ENCODE results near the gene SPTLC2. TPM values are rescaled to one million over a fixed set of nuclear protein-coding genes. Genes with fewer than 3 reads are reported as not detected.

Gene SPTLC2
- total RNA-seq, 1 experiment from 2014 or later: 32.6 TPM

DNA sequence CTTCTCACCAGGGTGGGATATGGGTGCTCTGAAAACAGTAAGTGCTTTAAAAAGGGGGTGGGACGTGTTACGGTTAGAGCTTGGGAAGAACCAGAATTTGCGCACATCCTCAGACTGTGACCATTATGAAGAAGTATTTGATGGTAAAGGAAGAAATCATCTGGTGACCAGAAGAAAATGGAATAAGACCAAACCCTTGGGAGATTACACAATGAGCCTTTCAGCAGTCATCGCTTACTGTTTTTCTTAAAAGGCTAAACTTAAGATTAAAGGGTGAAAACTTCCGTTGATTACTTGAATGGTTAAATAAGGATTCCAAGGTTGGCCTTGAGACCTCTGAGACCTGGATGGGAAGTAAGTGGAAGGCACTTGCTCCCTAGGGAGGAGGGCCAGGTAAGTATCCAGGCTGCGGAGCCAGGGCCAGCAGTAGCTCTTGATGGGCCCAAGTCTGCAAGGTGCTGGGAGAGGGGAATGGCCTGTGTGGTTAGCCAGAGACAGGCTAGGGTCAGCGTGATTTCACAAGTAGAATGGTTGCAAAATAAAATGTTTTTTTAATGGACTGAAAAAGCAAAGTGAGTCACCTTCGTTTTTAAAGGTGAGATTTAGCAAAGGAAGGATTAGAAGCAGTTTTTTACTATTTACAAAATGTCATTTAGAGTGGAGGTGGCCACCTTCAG, 104.8 kb downstream of the SPTLC2 start:
- no peak overlapping the region for H3K14ac ChIP-seq (ENCODE audit: insufficient read depth, low read length)
- H2BK12ac ChIP-seq (ENCODE audit: insufficient read length, low read depth, low read length): no peak overlapping the region
- no peak overlapping the region for H2AFZ ChIP-seq (ENCODE audit: low read length)
- H2BK5ac ChIP-seq (ENCODE audit: insufficient read length, low read length): no peak overlapping the region
- H3K9me3 ChIP-seq (ENCODE audit: control insufficient read depth, low read depth, low read length): no peaks in the 10 kb centered on the region
- Mint-ChIP-seq H3K27ac (no peak overlapping the region), H3K27me3 (ENCODE audit: low read depth) (no peaks in the 10 kb centered on the region), H3K36me3 (ENCODE audit: insufficient read depth in 1 of 3, low read depth in 3 of 3) (peaks cover 6 to 35% (median 16%) of the 10 kb centered on the region in 3 experiments; a peak in 6 of 7 replicates), H3K4me3 (no peak overlapping the region), H3K4me1 (no peaks in the 10 kb centered on the region), H3K9me3 (no peaks in the 10 kb centered on the region)
- no peaks in the 10 kb centered on the region for H3K27me3 ChIP-seq (ENCODE audit: insufficient read depth, low read length)
- no peak overlapping the region for H2AK5ac ChIP-seq (ENCODE audit: insufficient read length, low read length)
- H2BK120ac ChIP-seq (ENCODE audit: low read depth, low read length, poor library complexity, severe bottlenecking): no peak overlapping the region
- no peak overlapping the region for H3K27ac ChIP-seq (ENCODE audit: insufficient read length, low read depth, low read length)
- no CpG with 5 or more reads among the region's 8 CpGs for WGBS (ENCODE audit: extremely low coverage, insufficient read length, low lambda C conversion rate)
- no peak overlapping the region for H3K4me2 ChIP-seq (ENCODE audit: insufficient read depth, insufficient read length, low read length)
- H4K8ac ChIP-seq (replicated peaks; ENCODE audit: insufficient read length, low read depth, low read length): no peak overlapping the region
- no peak overlapping the region for H4K91ac ChIP-seq (ENCODE audit: insufficient read length, low read depth, low read length)
- H3K79me1 ChIP-seq (ENCODE audit: insufficient read depth, low read depth, low read length, poor library complexity, severe bottlenecking): no peaks in the 10 kb centered on the region
- no peak overlapping the region for H3K4ac ChIP-seq (ENCODE audit: low read depth, low read length)
- H3K4me1 ChIP-seq (ENCODE audit: insufficient read depth, low read length): no peaks in the 10 kb centered on the region
- H3K56ac ChIP-seq (ENCODE audit: insufficient read length, low read depth, low read length): no peak overlapping the region
- no peaks in the 10 kb centered on the region for H3K23me2 ChIP-seq (ENCODE audit: insufficient read length, low read depth, low read length, poor library complexity, severe bottlenecking)
- no peak overlapping the region for H2BK20ac ChIP-seq (ENCODE audit: low read depth, low read length, poor library complexity, severe bottlenecking)
- no peak for DNase-seq
- TF ChIP-seq, protein P1, sequence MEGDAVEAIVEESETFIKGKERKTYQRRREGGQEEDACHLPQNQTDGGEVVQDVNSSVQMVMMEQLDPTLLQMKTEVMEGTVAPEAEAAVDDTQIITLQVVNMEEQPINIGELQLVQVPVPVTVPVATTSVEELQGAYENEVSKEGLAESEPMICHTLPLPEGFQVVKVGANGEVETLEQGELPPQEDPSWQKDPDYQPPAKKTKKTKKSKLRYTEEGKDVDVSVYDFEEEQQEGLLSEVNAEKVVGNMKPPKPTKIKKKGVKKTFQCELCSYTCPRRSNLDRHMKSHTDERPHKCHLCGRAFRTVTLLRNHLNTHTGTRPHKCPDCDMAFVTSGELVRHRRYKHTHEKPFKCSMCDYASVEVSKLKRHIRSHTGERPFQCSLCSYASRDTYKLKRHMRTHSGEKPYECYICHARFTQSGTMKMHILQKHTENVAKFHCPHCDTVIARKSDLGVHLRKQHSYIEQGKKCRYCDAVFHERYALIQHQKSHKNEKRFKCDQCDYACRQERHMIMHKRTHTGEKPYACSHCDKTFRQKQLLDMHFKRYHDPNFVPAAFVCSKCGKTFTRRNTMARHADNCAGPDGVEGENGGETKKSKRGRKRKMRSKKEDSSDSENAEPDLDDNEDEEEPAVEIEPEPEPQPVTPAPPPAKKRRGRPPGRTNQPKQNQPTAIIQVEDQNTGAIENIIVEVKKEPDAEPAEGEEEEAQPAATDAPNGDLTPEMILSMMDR (conservative IDR thresholded peaks at IDR 0.05): no peak
- H4K5ac ChIP-seq (ENCODE audit: insufficient read length, low read depth, low read length): no peak overlapping the region
- no peak overlapping the region for H3K23ac ChIP-seq (ENCODE audit: insufficient read length, low read depth, low read length)
- H2BK15ac ChIP-seq (ENCODE audit: low read depth, low read length): no peak overlapping the region
- H4K20me1 ChIP-seq (ENCODE audit: control insufficient read depth, insufficient read depth, insufficient read length): no peaks in the 10 kb centered on the region
- H3T11ph ChIP-seq (ENCODE audit: low read length): no peak overlapping the region
- H3K18ac ChIP-seq (ENCODE audit: insufficient read length, low read depth, low read length): no peak overlapping the region
- H3K79me2 ChIP-seq (ENCODE audit: insufficient read depth, low read length): no peaks in the 10 kb centered on the region
- H3K9ac ChIP-seq (ENCODE audit: extremely low read depth, insufficient read length, low read length): no peak overlapping the region
